Ovary (tissue), 9 donors: Measurements from ENCODE around the gene ARHGAP10. TPM values are rescaled to one million over a fixed set of nuclear protein-coding genes. Genes with fewer than 3 reads are reported as not detected.

Source experiments
- DNase-seq, 5 donors: peaks; one replicate each; pipeline ENCODE4 v3.0.0-alpha.2; 2019 to 2020
- H3K27ac ChIP-seq, 2 donors: fragments of 200-600 bp; one replicate each; pipeline versions ENCODE4 v1.5.1 to v1.8.0; 2019 to 2022
- H3K27me3 ChIP-seq: fragments of 200-600 bp; one replicate; pipeline ENCODE4 v1.8.0; 2022
- H3K36me3 ChIP-seq: fragments of 200-600 bp; sonication (generic); one replicate; pipeline ENCODE4 v1.5.1; 2019
- H3K4me1 ChIP-seq: one replicate; pipeline ENCODE4 v1.8.1; 2013; ENCODE audit warnings: mild to moderate bottlenecking, moderate library complexity; ENCODE audit not compliant: insufficient read depth
- H3K4me3 ChIP-seq: fragments of 200-600 bp; sonication (generic); one replicate; pipeline ENCODE4 v1.5.1; 2017
- H3K9me3 ChIP-seq, 2 donors: fragments of 200-600 bp in 1 of 2; sonication (generic) in 1 of 2; one replicate each; pipeline versions ENCODE4 v1.5.1 to v1.8.1; 2013 to 2019; ENCODE audit warnings: mild to moderate bottlenecking in 1 of 2, moderate library complexity in 1 of 2
- CTCF ChIP-seq, 3 donors: fragments of 450-650 bp in 2 of 3; fragments of 200-600 bp in 1 of 3; IDR thresholded peaks; one replicate each; pipeline versions ENCODE4 v1.5.1 to v1.8.0; 2016 to 2022; ENCODE audit warnings: antibody characterized with exemption in 3 of 3, mild to moderate bottlenecking in 1 of 3
- EP300 ChIP-seq: sonication (generic); formaldehyde crosslinking; IDR thresholded peaks from one replicate; pipeline ENCODE4 v1.6.1; 2017; ENCODE audit warnings: antibody characterized with exemption
- POLR2A ChIP-seq: fragments of 450-650 bp; IDR thresholded peaks from one replicate; pipeline ENCODE4 v1.6.1; 2017; ENCODE audit warnings: antibody characterized with exemption, mild to moderate bottlenecking, moderate library complexity
- WGBS, 3 donors: extraction: QIAGEN DNeasy Blood & Tissue Kit in 1 of 3; methylation state at CpG; one replicate each; pipeline versions ENCODE4 v1.1.5 to v1.1.7; 2013 to 2017; 5-methylcytosine and 5-hydroxymethylcytosine counted together
- intact Hi-C, 4 donors: fragments of 100-400 bp; cut with DNase I; formaldehyde crosslinking; loops; one replicate each; pipeline versions ENCODE4 v1.11.0 to v1.15.1; 2022 to 2023
- polyA plus RNA-seq, 2 donors: library from polyadenylated mRNA; stranded (reverse); fragments of 200-250 nt in 1 of 2; fragments of 350-450 nt in 1 of 2; fragmentation: Illumina TruSeq in 1 of 2; extraction: RNeasy Lipid Tissue Mini Kit (QIAGEN cat#74804) in 1 of 2; gene quantifications; one replicate each; pipeline ENCODE4 v1.2.3, GENCODE V29; 2013 to 2014
- total RNA-seq, 7 donors: library from RNA; depleted of rRNA in 2 of 7; stranded (reverse); fragments of >200 nt in 2 of 7; fragmentation: NEBNext Ultra II Directional in 3 of 7; extraction: Animal tissue kit (Norgen Biotek cat#: 25700) in 3 of 7; gene quantifications; one replicate each; pipeline versions ENCODE4 v1.1.0 to v1.2.4, GENCODE V29; 2016 to 2023
- donor health status: DM: no; HTN: no; CAD: no; lungs with moderate emphysema.
- donor health status: DM: no; HTN: no; CAD: no.
- donor health status: Bipolar disorder and iron deficiency.
- donor health status: DM: yes; HTN: yes; CAD: no.
- donor health status: DM: no; HTN: no; CAD: no.
- donor health status: DM: yes; HTN: yes; CAD: no.

Gene ARHGAP10
- total and polyA plus RNA-seq, 9 donors: 37.1 to 76.7 (median 63.8) TPM

GRCh38 chr4:147836807-147837206, 104.9 kb downstream of the ARHGAP10 start:
- H3K27ac ChIP-seq: peak overlapping the region in 1 of 2 donors; percentile 42
- no peaks in the 10 kb centered on the region for H3K9me3 ChIP-seq
- no peaks in the 10 kb centered on the region for H3K36me3 ChIP-seq
- no peaks in the 10 kb centered on the region for H3K27me3 ChIP-seq
- DNase-seq: no peak
- TF ChIP-seq CTCF (IDR thresholded peaks at IDR 0.05) (no peak), EP300 (no peak), POLR2A (no peak)
- 48 to 73% (median 56%) methylated on average over 6 of the region's 6 CpGs for WGBS, 3 donors
- intact Hi-C loops: no loop called here
- H3K4me3 ChIP-seq: no peak overlapping the region
- H3K4me1 ChIP-seq: peaks cover 8% of the 10 kb centered on the region

GRCh38 chr4:147837435-147837834, 105.5 kb downstream of the ARHGAP10 start:
- H3K27ac ChIP-seq: peak overlapping the region in 1 of 2 donors; percentile 42
- no peak for DNase-seq
- H3K4me3 ChIP-seq: no peak overlapping the region
- intact Hi-C loops: no loop called here
- H3K4me1 ChIP-seq: peaks cover 6% of the 10 kb centered on the region
- TF ChIP-seq EP300: no peak
- no peak for TF ChIP-seq POLR2A
- TF ChIP-seq CTCF (IDR thresholded peaks at IDR 0.05): peak in 1 of 3 donors; percentile 10
- no peaks in the 10 kb centered on the region for H3K36me3 ChIP-seq
- H3K27me3 ChIP-seq: no peaks in the 10 kb centered on the region
- H3K9me3 ChIP-seq: no peaks in the 10 kb centered on the region
- WGBS, 3 donors: 64 to 77% (median 68%) methylated on average over 1 of the region's 1 CpG

- H3K4me1 ChIP-seq: peaks cover 6% of the 10 kb centered on the region
- H3K27ac ChIP-seq: no peak overlapping the region
- H3K27me3 ChIP-seq: no peaks in the 10 kb centered on the region
- H3K36me3 ChIP-seq: no peaks in the 10 kb centered on the region
- H3K9me3 ChIP-seq: no peaks in the 10 kb centered on the region
- WGBS, 3 donors: 93 to 100% (median 97%) methylated on average over 1 of the region's 1 CpG
- intact Hi-C loops: no loop called here
- no peak for DNase-seq
- H3K4me3 ChIP-seq: no peak overlapping the region
- no peak for TF ChIP-seq POLR2A
- TF ChIP-seq EP300: no peak
- no peak for TF ChIP-seq CTCF (IDR thresholded peaks at IDR 0.05)
Measured at GRCh38 chr4:147837854-147838253, 106.0 kb downstream of the ARHGAP10 start.

GRCh38 chr4:147839200-147839599, 107.3 kb downstream of the ARHGAP10 start:
- Histone ChIP-seq H3K9me3 (no peaks in the 10 kb centered on the region), H3K27me3 (no peaks in the 10 kb centered on the region), H3K36me3 (no peaks in the 10 kb centered on the region), H3K4me3 (no peak overlapping the region), H3K27ac (peak overlapping the region in 1 of 2 donors; percentile 13), H3K4me1 (peaks cover 6% of the 10 kb centered on the region)
- WGBS, 3 donors: 9 to 29% (median 17%) methylated on average over 2 of the region's 2 CpGs
- no peak for TF ChIP-seq POLR2A
- TF ChIP-seq EP300: no peak
- no peak for TF ChIP-seq CTCF (IDR thresholded peaks at IDR 0.05)
- no peak for DNase-seq
- intact Hi-C loops: no loop called here

- intact Hi-C loops: no loop called here
- WGBS, 3 donors: 61 to 79% (median 77%) methylated on average over 3 of the region's 3 CpGs
Measured at GRCh38 chr4:147839663-147840062, 107.8 kb downstream of the ARHGAP10 start.

More at GRCh38 chr4:147839663-147840062, 107.8 kb downstream of the ARHGAP10 start:
- no peak for DNase-seq
- Histone ChIP-seq H3K36me3 (no peaks in the 10 kb centered on the region), H3K4me1 (peaks cover 6% of the 10 kb centered on the region), H3K4me3 (no peak overlapping the region), H3K9me3 (no peaks in the 10 kb centered on the region), H3K27ac (peak overlapping the region in 1 of 2 donors; percentile 13), H3K27me3 (no peaks in the 10 kb centered on the region)
- no peak for TF ChIP-seq POLR2A
- TF ChIP-seq CTCF (IDR thresholded peaks at IDR 0.05): no peak
- no peak for TF ChIP-seq EP300
